GM12878 (cell line): ENCODE results near the gene RPL26. TPM values are rescaled to one million over a fixed set of nuclear protein-coding genes. Genes with fewer than 3 reads are reported as not detected.

Experiments
- ATAC-seq: fragments of 200-7000 bp; cut with Tn5 transposase; 3 replicates; pipeline ENCODE4 v1.9.1; 2020; ENCODE audit warnings: mild to moderate bottlenecking, moderate library complexity
- BruUV-seq: library from RNA; stranded (reverse); fragments of 400-500 nt; replicated peaks from 2 replicates; lab custom pipeline; 2021; lab: Mats Ljungman, UMichigan
- CTCF ChIA-PET: fragments of 300-600 bp; sonication (Branson Sonifier 250); formaldehyde crosslinking; extraction: SDS; loops from one replicate; lab custom pipeline; 2021; ENCODE audit warnings: inconsistent platforms; lab: Yijun Ruan, JAX
- POLR2A ChIA-PET: fragments of 350-600 bp; formaldehyde crosslinking; extraction: SDS; loops from one replicate; lab custom pipeline; 2021; ENCODE audit warnings: inconsistent platforms; lab: Charles Lee
- RAD21 ChIA-PET: fragments of 300-600 bp; sonication (Branson Sonifier 250); formaldehyde crosslinking; loops from one replicate; lab custom pipeline; 2023; ENCODE audit warnings: antibody characterized with exemption; ENCODE audit not compliant: unreplicated experiment; lab: Charles Lee
- SMC1A ChIA-PET: fragments of 300-600 bp; sonication (Branson Sonifier 250); formaldehyde crosslinking; loops from one replicate; lab custom pipeline; 2023; ENCODE audit not compliant: unreplicated experiment, uncharacterized antibody; lab: Charles Lee
- DNase-seq: peaks from one replicate; pipeline ENCODE4 v3.0.0-alpha.2; 2011; ENCODE audit warnings: low read depth, low spot score
- FAIRE-seq: peaks from 3 replicates; lab custom pipeline; 2011; peaks lifted over from hg19 to GRCh38; lab: Jason Lieb, UNC
- H2AFZ ChIP-seq: 2 replicates; pipeline ENCODE4 v1.6.0; 2011; ENCODE audit warnings: low read depth, low read length, control low read depth; ENCODE audit not compliant: control insufficient read depth
- H3K27ac ChIP-seq: 2 replicates; pipeline ENCODE4 v1.5.1; 2011; ENCODE audit warnings: control low read depth; ENCODE audit not compliant: control insufficient read depth, insufficient read depth
- H3K27me3 ChIP-seq, 2 experiments: replicated peaks in 1 of 2; 2 replicates each; pipeline versions ENCODE4 v1.6.0 to v1.6.1; 2011; ENCODE audit warnings: low read length in 1 of 2; ENCODE audit not compliant: control insufficient read depth in 2 of 2, insufficient read depth in 2 of 2
- H3K36me3 ChIP-seq, 2 experiments: 2 replicates each; pipeline ENCODE4 v1.5.1; 2011; ENCODE audit warnings: low read length in 1 of 2; ENCODE audit not compliant: control insufficient read depth in 2 of 2, insufficient read depth in 2 of 2
- H3K4me1 ChIP-seq: 2 replicates; pipeline ENCODE4 v1.6.1; 2011; ENCODE audit warnings: mild to moderate bottlenecking, low read length, moderate library complexity, mixed read lengths; ENCODE audit not compliant: control insufficient read depth, insufficient read depth
- H3K4me2 ChIP-seq: 2 replicates; pipeline ENCODE4 v1.6.0; 2011; ENCODE audit warnings: control low read depth; ENCODE audit not compliant: control insufficient read depth, insufficient read depth
- H3K4me3 ChIP-seq: fragments of 200-600 bp; sonication (generic); 2 replicates; pipeline ENCODE4 v1.5.1; 2016
- H3K79me2 ChIP-seq: 2 replicates; pipeline ENCODE4 v1.6.0; 2011; ENCODE audit warnings: low read length; ENCODE audit not compliant: control insufficient read depth, insufficient read depth
- H3K9ac ChIP-seq: 2 replicates; pipeline ENCODE4 v1.8.0; 2011; ENCODE audit warnings: low read length, control low read depth, mixed read lengths; ENCODE audit not compliant: control insufficient read depth, insufficient read depth
- H3K9me3 ChIP-seq: replicated peaks from 3 replicates; pipeline ENCODE4 v1.5.1; 2011; ENCODE audit warnings: mild to moderate bottlenecking, low read length; ENCODE audit not compliant: control insufficient read depth, insufficient read depth
- H4K20me1 ChIP-seq: 2 replicates; pipeline ENCODE4 v1.6.0; 2011; ENCODE audit not compliant: control insufficient read depth, insufficient read depth
- CHD2 ChIP-seq: IDR thresholded peaks from 2 replicates; pipeline ENCODE4 v1.6.1; 2011; ENCODE audit warnings: low read depth, low read length, improper control_type of control experiment, borderline replicate concordance
- CREB1 ChIP-seq: IDR thresholded peaks from 2 replicates; pipeline ENCODE4 v1.6.1; 2012; ENCODE audit warnings: low read depth, mild to moderate bottlenecking, inconsistent platforms
- CUX1 ChIP-seq: IDR thresholded peaks from 2 replicates; pipeline ENCODE4 v1.6.1; 2012; ENCODE audit warnings: improper control_type of control experiment, low read depth, low read length; ENCODE audit not compliant: insufficient replicate concordance
- ETV6 ChIP-seq, 2 experiments: fragments of 450-650 bp in 1 of 2; IDR thresholded peaks in 1 of 2; conservative IDR thresholded peaks in 1 of 2; 2 replicates each; pipeline ENCODE4 v1.6.1; 2014; ENCODE audit warnings: antibody characterized with exemption in 1 of 2, borderline replicate concordance in 1 of 2, low read depth in 1 of 2, mild to moderate bottlenecking in 1 of 2, moderate library complexity in 1 of 2
- EZH2 ChIP-seq: IDR thresholded peaks from 2 replicates; pipeline ENCODE4 v1.6.1; 2012; ENCODE audit warnings: low read depth, mild to moderate bottlenecking, control low read depth, inconsistent platforms, low read length, borderline replicate concordance; ENCODE audit not compliant: control insufficient read depth
- PBX3 ChIP-seq: IDR thresholded peaks from 2 replicates; pipeline ENCODE4 v1.6.1; 2011; ENCODE audit warnings: mild to moderate bottlenecking, low read depth, low read length, moderate library complexity; ENCODE audit not compliant: insufficient replicate concordance
- PKNOX1 ChIP-seq: fragments of 450-650 bp; IDR thresholded peaks from 2 replicates; pipeline ENCODE4 v1.6.1; 2016; ENCODE audit warnings: mild to moderate bottlenecking
- RAD51 ChIP-seq: fragments of 450-650 bp; IDR thresholded peaks from 2 replicates; pipeline ENCODE4 v1.6.1; 2016; ENCODE audit warnings: moderate library complexity, mild to moderate bottlenecking, inconsistent platforms
- RUNX3 ChIP-seq: IDR thresholded peaks from 2 replicates; pipeline ENCODE4 v1.6.1; 2012; ENCODE audit warnings: low read length, inconsistent platforms
- TCF7 ChIP-seq: IDR thresholded peaks from 2 replicates; pipeline ENCODE4 v1.6.1; 2014; ENCODE audit warnings: antibody characterized with exemption, borderline replicate concordance
- WGBS: methylation state at CpG from one replicate; pipeline ENCODE4 v1.1.6; 2016; ENCODE audit warnings: low lambda C conversion rate; ENCODE audit not compliant: insufficient replicate concordance, insufficient coverage; ENCODE audit errors: missing lambda C conversion rate; 5-methylcytosine and 5-hydroxymethylcytosine counted together
- in situ Hi-C: fragments of 300-500 bp; cut with MboI; formaldehyde crosslinking; loops from 9 replicates; pipeline ENCODE4 v1.14.3; 2018; ENCODE audit warnings: mixed read lengths
- intact Hi-C: fragments of 100-400 bp; cut with micrococcal nuclease; formaldehyde crosslinking; loops from one replicate; pipeline ENCODE4 v1.14.2; 2022; ENCODE audit not compliant: unreplicated experiment
- polyA plus RNA-seq, 11 experiments: library from polyadenylated mRNA; depleted of rRNA in 4 of 11; unstranded in 6 of 11; stranded (reverse) in 5 of 11; fragments of >200 nt; fragmentation: Nextera tagmentation in 4 of 11; fragmentation: Illumina TruSeq in 1 of 11; extraction: Ambion mirVana in 4 of 11; extraction: Trizol in 1 of 11; gene quantifications; 1 replicate in 1 of 11; 2 replicates in 10 of 11; pipeline versions ENCODE4 v1.2.1 to v1.2.3, GENCODE V29; 2011 to 2016; ENCODE audit warnings: inconsistent platforms in 2 of 11, missing spikeins in 2 of 11, low read depth in 1 of 11
- total RNA-seq, 4 experiments: library from RNA; depleted of rRNA in 3 of 4; stranded (reverse); fragments of >200 nt in 3 of 4; fragmentation: Illumina TruSeq in 1 of 4; extraction: Trizol in 1 of 4; gene quantifications; 2 replicates each; pipeline versions ENCODE4 v1.2.1 to v1.2.3, GENCODE V29; 2013 to 2021

Gene RPL26
- total and polyA plus RNA-seq, 10 of the 15 experiments (the other 5 are each of a cell fraction or from before 2014, with no cell fraction given) = 1,451 to 9,244 (median 4,326) TPM

- TF ChIP-seq CHD2 = peak; percentile 99
- no peak for TF ChIP-seq PBX3
- TF ChIP-seq PKNOX1 = peak; percentile 42; the same call in 1 of the 2 replicates
- TF ChIP-seq TCF7 = no peak
- peak in 1 of 2 experiments; percentile 41; a peak in 1 of 4 replicates for TF ChIP-seq ETV6 (conservative IDR thresholded peaks at IDR 0.05 in 1 of 2, IDR thresholded peaks at IDR 0.05 in 1 of 2; ENCODE audit: borderline replicate concordance in 1 of 2, low read depth in 1 of 2)
- TF ChIP-seq EZH2 = no peak
- TF ChIP-seq RUNX3 = peak; percentile 80
- no peak for TF ChIP-seq RAD51
These were observed at the start of gene RPL26 (continued) for GRCh38 chr17:8383143-8383822.

GRCh38 chr17:8430966-8431365 lies 48.0 kb upstream of the RPL26 start:
- DNase-seq = no peak
- FAIRE-seq = no peak
- ATAC-seq = no peak
- ChIA-PET POLR2A (interaction anchor here (1.3 kb wide), 1 partner anchor 11 kb away, joined by 3 read pairs; no protein-coding TSS in a partner anchor), SMC1A (no interaction called here), RAD21 (no interaction called here), CTCF (no interaction called here)
- no TSS peak for BruUV-seq
- in situ Hi-C loops = no loop called here
- Histone ChIP-seq H3K27me3 (peaks cover 0 to 2% of the 10 kb centered on the region in 2 experiments; a peak in 2 of 4 replicates), H3K79me2 (peaks cover 2% of the 10 kb centered on the region), H3K36me3 (no peaks in the 10 kb centered on the region), H2AFZ (no peak overlapping the region), H3K27ac (no peak overlapping the region), H3K9ac (no peak overlapping the region), H3K4me1 (no peaks in the 10 kb centered on the region), H4K20me1 (no peaks in the 10 kb centered on the region), H3K9me3 (no peaks in the 10 kb centered on the region), H3K4me2 (no peak overlapping the region), H3K4me3 (no peak overlapping the region)
- intact Hi-C loops = no loop called here
- WGBS = 39% methylated on average over 7 of the region's 7 CpGs
- no peak for TF ChIP-seq CREB1
- TF ChIP-seq CUX1 = no peak
- TF ChIP-seq CHD2 = no peak
